Neural progenitor cell (in vitro differentiated cells): Measurements from ENCODE around the gene KAZN. TPM values are rescaled to one million over a fixed set of nuclear protein-coding genes. Genes with fewer than 3 reads are reported as not detected.

Source experiments
- DNase-seq: peaks from one replicate; pipeline ENCODE4 v3.0.0-alpha.2; 2016; ENCODE audit warnings: low spot score
- H2AFZ ChIP-seq: fragments of 200-600 bp; sonication (generic); replicated peaks from 2 replicates; pipeline ENCODE4 v1.6.1; 2016; ENCODE audit warnings: antibody characterized with exemption
- H3F3A ChIP-seq: fragments of 200-600 bp; sonication (generic); 2 replicates; pipeline ENCODE4 v1.6.1; 2016; ENCODE audit warnings: antibody characterized with exemption, low read depth
- H3K27ac ChIP-seq: fragments of 200-600 bp; sonication (generic); 2 replicates; pipeline ENCODE4 v1.5.1; 2016; ENCODE audit warnings: mild to moderate bottlenecking
- H3K27me3 ChIP-seq: fragments of 200-600 bp; sonication (generic); 2 replicates; pipeline ENCODE4 v1.6.1; 2016; ENCODE audit warnings: mild to moderate bottlenecking, moderate library complexity
- H3K36me3 ChIP-seq: fragments of 200-600 bp; sonication (generic); 2 replicates; pipeline ENCODE4 v1.5.1; 2016
- H3K4me1 ChIP-seq: fragments of 200-600 bp; sonication (generic); 2 replicates; pipeline ENCODE4 v1.6.1; 2016; ENCODE audit warnings: mixed run types
- H3K4me2 ChIP-seq: fragments of 200-600 bp; sonication (generic); 2 replicates; pipeline ENCODE4 v1.6.1; 2016
- H3K4me3 ChIP-seq: fragments of 200-600 bp; sonication (generic); 2 replicates; pipeline ENCODE4 v1.5.1; 2016
- H3K79me2 ChIP-seq: fragments of 200-600 bp; sonication (generic); 2 replicates; pipeline ENCODE4 v1.6.1; 2016; ENCODE audit warnings: low read depth
- H3K9ac ChIP-seq: fragments of 200-600 bp; sonication (generic); 2 replicates; pipeline ENCODE4 v1.6.1; 2016
- H3K9me3 ChIP-seq: fragments of 200-600 bp; sonication (generic); 2 replicates; pipeline ENCODE4 v1.5.1; 2016; ENCODE audit warnings: low read depth
- H4K20me1 ChIP-seq: fragments of 200-600 bp; sonication (generic); 2 replicates; pipeline ENCODE4 v1.6.1; 2016; ENCODE audit warnings: low read depth
- H3K27ac Mint-ChIP-seq: 3 replicates; pipeline ENCODE4 v1.8.0; 2021; ENCODE audit warnings: mixed read lengths
- H3K27me3 Mint-ChIP-seq: 2 replicates; pipeline ENCODE4 v1.8.0; 2022; ENCODE audit warnings: low read depth, mild to moderate bottlenecking, inconsistent platforms, moderate library complexity, mixed read lengths; ENCODE audit not compliant: insufficient read depth
- H3K36me3 Mint-ChIP-seq: 3 replicates; pipeline ENCODE4 v1.8.0; 2021; ENCODE audit warnings: mixed read lengths
- H3K4me1 Mint-ChIP-seq: 3 replicates; pipeline ENCODE4 v1.8.0; 2021; ENCODE audit warnings: mixed read lengths
- H3K4me3 Mint-ChIP-seq: 3 replicates; pipeline ENCODE4 v1.8.0; 2021; ENCODE audit warnings: mild to moderate bottlenecking, moderate library complexity, mixed read lengths
- H3K9me3 Mint-ChIP-seq: 3 replicates; pipeline ENCODE4 v1.8.0; 2020; ENCODE audit warnings: mixed read lengths
- EZH2 ChIP-seq: fragments of 200-600 bp; sonication (generic); IDR thresholded peaks from 2 replicates; pipeline ENCODE4 v1.6.1; 2017; ENCODE audit warnings: antibody characterized with exemption, mild to moderate bottlenecking, moderate library complexity
- EZH2phosphoT487 ChIP-seq: fragments of 200-600 bp; sonication (generic); IDR thresholded peaks from 2 replicates; pipeline ENCODE4 v1.6.1; 2017; ENCODE audit warnings: antibody characterized with exemption
- total RNA-seq: library from RNA; depleted of rRNA; stranded (reverse); fragments of >200 nt; gene quantifications from 2 replicates; pipeline ENCODE4 v1.2.3, GENCODE V29; 2015; ENCODE audit warnings: low replicate concordance
- TF ChIP-seq, protein P1 (sequence below): fragments of 200-600 bp; sonication (generic); IDR thresholded peaks from 2 replicates; pipeline ENCODE4 v1.5.1; 2017; ENCODE audit warnings: antibody characterized with exemption, mild to moderate bottlenecking

Gene KAZN
- total RNA-seq, 1 donor from 2014 or later, result 6.1 TPM

DNA sequence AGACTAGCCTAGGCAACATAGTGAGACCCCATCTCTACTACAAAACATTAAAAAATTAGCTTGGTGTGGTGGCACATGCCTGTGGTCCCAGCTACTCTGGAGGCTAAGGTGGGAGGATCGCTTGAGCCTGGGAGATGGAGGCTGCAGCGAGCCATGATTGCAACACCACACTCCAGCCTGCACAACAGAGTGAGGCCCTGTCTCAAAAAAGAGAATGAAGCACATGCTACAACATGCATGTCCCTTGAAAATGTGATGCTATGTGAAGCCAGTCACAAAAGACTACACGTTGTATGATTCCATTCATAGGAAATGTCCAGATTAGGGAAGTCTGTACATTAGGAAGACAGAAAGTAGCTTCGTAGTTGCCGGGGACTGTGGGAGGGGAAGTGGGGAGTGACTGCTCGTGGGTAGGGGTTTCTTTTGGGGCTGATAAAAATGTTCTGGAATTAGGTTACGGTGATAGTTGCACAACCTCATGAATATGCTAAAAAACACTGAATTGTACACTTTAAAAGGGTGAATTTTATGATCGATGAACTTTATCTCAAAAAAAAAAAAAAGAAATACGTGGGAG is 202.1 kb downstream of the KAZN start:
- Histone ChIP-seq H3K4me1 (no peaks in the 10 kb centered on the region), H3K79me2 (no peaks in the 10 kb centered on the region), H3K9me3 (no peaks in the 10 kb centered on the region), H3F3A (no peaks in the 10 kb centered on the region), H3K36me3 (no peaks in the 10 kb centered on the region), H3K27me3 (no peaks in the 10 kb centered on the region), H2AFZ (no peak overlapping the region), H3K9ac (no peak overlapping the region), H4K20me1 (no peaks in the 10 kb centered on the region), H3K27ac (no peak overlapping the region), H3K4me2 (no peak overlapping the region), H3K4me3 (no peak overlapping the region)
- peaks cover 3% of the 10 kb centered on the region for H3K9me3 Mint-ChIP-seq
- peaks cover 3% of the 10 kb centered on the region for H3K27me3 Mint-ChIP-seq
- DNase-seq, result no peak
- H3K36me3 Mint-ChIP-seq, result peaks cover 14% of the 10 kb centered on the region
- peaks cover 4% of the 10 kb centered on the region for H3K4me1 Mint-ChIP-seq
- no peak overlapping the region for H3K4me3 Mint-ChIP-seq
- TF ChIP-seq, protein P1, sequence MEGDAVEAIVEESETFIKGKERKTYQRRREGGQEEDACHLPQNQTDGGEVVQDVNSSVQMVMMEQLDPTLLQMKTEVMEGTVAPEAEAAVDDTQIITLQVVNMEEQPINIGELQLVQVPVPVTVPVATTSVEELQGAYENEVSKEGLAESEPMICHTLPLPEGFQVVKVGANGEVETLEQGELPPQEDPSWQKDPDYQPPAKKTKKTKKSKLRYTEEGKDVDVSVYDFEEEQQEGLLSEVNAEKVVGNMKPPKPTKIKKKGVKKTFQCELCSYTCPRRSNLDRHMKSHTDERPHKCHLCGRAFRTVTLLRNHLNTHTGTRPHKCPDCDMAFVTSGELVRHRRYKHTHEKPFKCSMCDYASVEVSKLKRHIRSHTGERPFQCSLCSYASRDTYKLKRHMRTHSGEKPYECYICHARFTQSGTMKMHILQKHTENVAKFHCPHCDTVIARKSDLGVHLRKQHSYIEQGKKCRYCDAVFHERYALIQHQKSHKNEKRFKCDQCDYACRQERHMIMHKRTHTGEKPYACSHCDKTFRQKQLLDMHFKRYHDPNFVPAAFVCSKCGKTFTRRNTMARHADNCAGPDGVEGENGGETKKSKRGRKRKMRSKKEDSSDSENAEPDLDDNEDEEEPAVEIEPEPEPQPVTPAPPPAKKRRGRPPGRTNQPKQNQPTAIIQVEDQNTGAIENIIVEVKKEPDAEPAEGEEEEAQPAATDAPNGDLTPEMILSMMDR, result no peak
- TF ChIP-seq EZH2phosphoT487 (no peak), EZH2 (no peak)
- no peak overlapping the region for H3K27ac Mint-ChIP-seq

DNA sequence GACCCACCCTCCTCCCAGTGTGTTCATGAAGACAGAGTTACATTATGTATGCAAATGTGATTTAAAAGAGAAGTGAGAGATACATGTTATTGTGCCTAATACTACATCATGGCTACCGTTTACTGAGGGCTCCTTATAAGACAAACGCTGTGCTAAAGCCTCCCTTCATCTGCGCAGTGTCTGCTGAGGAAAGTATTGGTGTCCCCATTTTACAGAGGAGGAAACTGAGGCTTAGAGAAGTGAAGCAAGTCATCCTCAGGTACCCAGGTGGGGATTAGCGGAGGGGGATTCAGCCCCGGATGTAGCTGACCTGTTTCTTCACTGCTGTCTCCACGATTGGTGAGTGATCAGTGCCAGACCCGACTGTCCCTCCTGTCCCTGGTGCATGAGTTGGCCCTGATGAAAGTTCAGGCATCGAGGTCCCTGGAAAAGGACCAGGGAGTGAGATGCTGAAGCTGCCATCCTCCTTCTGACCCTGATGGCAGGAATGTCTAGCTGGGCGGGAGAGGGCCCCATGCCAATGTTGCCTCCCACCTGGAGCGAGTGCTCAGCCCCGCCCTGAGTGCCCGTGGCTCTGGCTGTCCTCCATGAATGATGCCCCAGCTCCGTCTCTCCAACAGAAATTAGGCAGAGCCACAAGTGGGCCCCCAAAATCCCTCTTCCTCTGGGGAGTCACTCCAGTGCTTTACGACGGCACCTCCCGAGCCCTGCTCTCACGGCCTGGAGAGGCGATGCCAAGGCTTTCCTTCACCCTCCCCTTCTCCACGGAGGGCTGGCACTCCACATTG is 204.7 kb downstream of the KAZN start:
- H3K4me1 Mint-ChIP-seq, result peaks cover 4% of the 10 kb centered on the region
- no peaks in the 10 kb centered on the region for H4K20me1 ChIP-seq
- TF ChIP-seq EZH2 (no peak), EZH2phosphoT487 (no peak)
- TF ChIP-seq, protein P1, result no peak
- H3K27me3 ChIP-seq, result no peaks in the 10 kb centered on the region
- H3K36me3 Mint-ChIP-seq, result peaks cover 16% of the 10 kb centered on the region
- H3K9me3 ChIP-seq, result no peaks in the 10 kb centered on the region
- no peaks in the 10 kb centered on the region for H3F3A ChIP-seq
- DNase-seq, result no peak
- H3K27me3 Mint-ChIP-seq, result no peaks in the 10 kb centered on the region
- H3K36me3 ChIP-seq, result no peaks in the 10 kb centered on the region
- H3K27ac Mint-ChIP-seq, result no peak overlapping the region
- H3K4me3 Mint-ChIP-seq, result no peak overlapping the region
- H3K9me3 Mint-ChIP-seq, result peaks cover 18% of the 10 kb centered on the region
- no peaks in the 10 kb centered on the region for H3K79me2 ChIP-seq
- H3K4me3 ChIP-seq, result no peak overlapping the region
- no peak overlapping the region for H3K4me2 ChIP-seq
- no peak overlapping the region for H2AFZ ChIP-seq
- no peak overlapping the region for H3K9ac ChIP-seq
- H3K4me1 ChIP-seq, result no peaks in the 10 kb centered on the region
- no peak overlapping the region for H3K27ac ChIP-seq

DNA sequence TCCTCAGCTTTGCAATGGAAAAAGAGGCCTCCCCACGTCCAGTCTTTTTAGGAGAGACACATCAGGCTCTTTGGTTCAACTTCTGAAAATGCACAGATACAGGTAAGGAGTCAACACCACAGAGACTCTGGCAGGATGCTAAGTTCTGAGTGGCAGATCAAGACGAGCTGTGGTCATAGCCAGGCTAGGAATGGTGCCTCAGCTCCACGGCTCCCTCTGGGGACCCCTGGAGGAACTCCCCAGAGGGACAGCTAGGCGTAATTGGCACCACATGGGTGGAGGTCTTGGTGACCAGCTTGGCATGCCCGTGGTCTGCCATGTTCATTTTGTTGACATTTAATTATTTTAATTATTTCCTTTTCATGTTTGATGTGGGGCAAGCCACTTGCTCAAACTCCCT is 206.1 kb downstream of the KAZN start:
- H3K36me3 ChIP-seq, result no peaks in the 10 kb centered on the region
- H3K9me3 Mint-ChIP-seq, result peaks cover 21% of the 10 kb centered on the region
- no peak overlapping the region for H3K4me3 Mint-ChIP-seq
- H3F3A ChIP-seq, result peaks cover 5% of the 10 kb centered on the region
- no peaks in the 10 kb centered on the region for H3K4me1 ChIP-seq
- H2AFZ ChIP-seq, result no peak overlapping the region
- no peaks in the 10 kb centered on the region for H3K27me3 ChIP-seq
- H4K20me1 ChIP-seq, result no peaks in the 10 kb centered on the region
- peaks cover 4% of the 10 kb centered on the region for H3K4me1 Mint-ChIP-seq
- H3K9ac ChIP-seq, result no peak overlapping the region
- H3K27me3 Mint-ChIP-seq, result no peaks in the 10 kb centered on the region
- no peaks in the 10 kb centered on the region for H3K79me2 ChIP-seq
- peaks cover 20% of the 10 kb centered on the region for H3K36me3 Mint-ChIP-seq
- H3K27ac Mint-ChIP-seq, result no peak overlapping the region
- H3K27ac ChIP-seq, result no peak overlapping the region
- H3K9me3 ChIP-seq, result no peaks in the 10 kb centered on the region
- H3K4me2 ChIP-seq, result no peak overlapping the region
- DNase-seq, result peak; percentile 51
- TF ChIP-seq, protein P1, result peak; percentile 47
- no peak for TF ChIP-seq EZH2
- no peak overlapping the region for H3K4me3 ChIP-seq
